DND-41 (cell line): Measurements from ENCODE around the gene TCF12.

Source experiments
- ATAC-seq: fragments of 200-7000 bp; cut with Tn5 transposase; 3 replicates; pipeline ENCODE4 v1.9.1; 2021; ENCODE audit warnings: low read depth; ENCODE audit not compliant: insufficient read depth
- DNase-seq: peaks from one replicate; pipeline ENCODE4 v3.0.0-alpha.2; 2020
- H2AFZ ChIP-seq: 2 replicates; pipeline ENCODE4 v1.6.0; 2012; ENCODE audit warnings: low read depth, low read length
- H3K27ac ChIP-seq: 2 replicates; pipeline ENCODE4 v1.5.1; 2012; ENCODE audit warnings: low read length, inconsistent platforms
- H3K27me3 ChIP-seq: fragments of 200-600 bp; sonication (generic); 2 replicates; pipeline ENCODE4 v1.6.0; 2012; ENCODE audit warnings: low read length, mild to moderate bottlenecking, inconsistent platforms; ENCODE audit not compliant: insufficient read depth, poor library complexity
- H3K36me3 ChIP-seq: 2 replicates; pipeline ENCODE4 v1.5.1; 2012; ENCODE audit warnings: low read length, inconsistent platforms; ENCODE audit not compliant: insufficient read depth
- H3K4me1 ChIP-seq: 2 replicates; pipeline ENCODE4 v1.5.1; 2012; ENCODE audit warnings: mild to moderate bottlenecking, low read length; ENCODE audit not compliant: insufficient read depth
- H3K4me2 ChIP-seq: 2 replicates; pipeline ENCODE4 v1.6.0; 2012; ENCODE audit warnings: mild to moderate bottlenecking, moderate library complexity, low read length, inconsistent platforms; ENCODE audit not compliant: insufficient read depth
- H3K4me3 ChIP-seq, 2 experiments: fragments of 200-600 bp in 1 of 2; shearing (Covaris generic) in 1 of 2; 2 replicates each; pipeline ENCODE4 v1.5.1; 2012 to 2016; ENCODE audit warnings: inconsistent platforms in 2 of 2, low read length in 2 of 2, mild to moderate bottlenecking in 2 of 2, low read depth in 1 of 2, moderate library complexity in 1 of 2
- H3K79me2 ChIP-seq: 2 replicates; pipeline ENCODE4 v1.6.0; 2012; ENCODE audit warnings: low read length, inconsistent platforms; ENCODE audit not compliant: insufficient read depth
- H3K9ac ChIP-seq: 2 replicates; pipeline ENCODE4 v1.6.0; 2012; ENCODE audit warnings: low read depth, mild to moderate bottlenecking, inconsistent platforms, low read length, moderate library complexity
- H3K9me3 ChIP-seq: 2 replicates; pipeline ENCODE4 v1.5.1; 2012; ENCODE audit warnings: low read length, moderate library complexity, mild to moderate bottlenecking, inconsistent platforms; ENCODE audit not compliant: insufficient read depth, severe bottlenecking
- H4K20me1 ChIP-seq: 2 replicates; pipeline ENCODE4 v1.6.0; 2012; ENCODE audit warnings: low read length; ENCODE audit not compliant: insufficient read depth
- CTCF ChIP-seq: IDR thresholded peaks from 2 replicates; pipeline ENCODE4 v1.5.1; 2012; ENCODE audit warnings: borderline replicate concordance, low read length, moderate library complexity, mild to moderate bottlenecking; ENCODE audit not compliant: poor library complexity, severe bottlenecking; ENCODE audit errors: extremely low read depth
- EZH2 ChIP-seq: IDR thresholded peaks from 3 replicates; pipeline ENCODE4 v1.6.1; 2012; ENCODE audit warnings: borderline replicate concordance, low read depth, mild to moderate bottlenecking, moderate library complexity, low read length, inconsistent platforms; ENCODE audit not compliant: severe bottlenecking

TCF12 gene

GRCh38 chr15:57255751-57256341 lies 337.4 kb downstream of the TCF12 start:
- Histone ChIP-seq H3K36me3 (peaks cover 56% of the 10 kb centered on the region), H4K20me1 (no peaks in the 10 kb centered on the region), H3K79me2 (no peaks in the 10 kb centered on the region), H3K27ac (no peak overlapping the region), H2AFZ (no peak overlapping the region), H3K4me2 (no peak overlapping the region), H3K4me3 (no peak overlapping the region), H3K27me3 (no peaks in the 10 kb centered on the region), H3K4me1 (no peaks in the 10 kb centered on the region), H3K9ac (no peak overlapping the region), H3K9me3 (no peaks in the 10 kb centered on the region)
- TF ChIP-seq CTCF (no peak), EZH2 (no peak)
- DNase-seq (no peak), ATAC-seq (no peak)

- no peaks in the 10 kb centered on the region for H4K20me1 ChIP-seq
- no peak overlapping the region for H3K9ac ChIP-seq
- H2AFZ ChIP-seq, result no peak overlapping the region
- no peak for ATAC-seq
- H3K27me3 ChIP-seq, result no peaks in the 10 kb centered on the region
- no peak overlapping the region for H3K4me3 ChIP-seq
- peaks cover 57% of the 10 kb centered on the region for H3K36me3 ChIP-seq
- H3K27ac ChIP-seq, result no peak overlapping the region
- TF ChIP-seq CTCF, result no peak
- TF ChIP-seq EZH2, result no peak
- H3K9me3 ChIP-seq, result no peaks in the 10 kb centered on the region
- H3K4me1 ChIP-seq, result no peaks in the 10 kb centered on the region
- H3K4me2 ChIP-seq, result no peak overlapping the region
- DNase-seq, result no peak
- no peaks in the 10 kb centered on the region for H3K79me2 ChIP-seq
Measured at GRCh38 chr15:57256939-57257338, 338.5 kb downstream of the TCF12 start.

- no peak overlapping the region for H3K9ac ChIP-seq
- no peaks in the 10 kb centered on the region for H3K9me3 ChIP-seq
- H3K27ac ChIP-seq, result no peak overlapping the region
- no peak overlapping the region for H3K4me3 ChIP-seq
- H3K36me3 ChIP-seq, result peaks cover 59% of the 10 kb centered on the region
- no peaks in the 10 kb centered on the region for H3K27me3 ChIP-seq
- DNase-seq (no peak), ATAC-seq (no peak)
- no peak overlapping the region for H2AFZ ChIP-seq
- H3K79me2 ChIP-seq, result no peaks in the 10 kb centered on the region
- H4K20me1 ChIP-seq, result no peaks in the 10 kb centered on the region
- H3K4me2 ChIP-seq, result no peak overlapping the region
- no peaks in the 10 kb centered on the region for H3K4me1 ChIP-seq
- TF ChIP-seq CTCF (no peak), EZH2 (no peak)
Measured at GRCh38 chr15:57259568-57260040, 341.2 kb downstream of the TCF12 start.

- Histone ChIP-seq H2AFZ (no peak overlapping the region), H3K4me2 (no peak overlapping the region), H3K79me2 (0 out of 2 replicates have a peak, but pooled peaks cover 5% of the 10 kb centered on the region), H4K20me1 (no peaks in the 10 kb centered on the region), H3K9me3 (no peaks in the 10 kb centered on the region), H3K27ac (no peak overlapping the region), H3K27me3 (no peaks in the 10 kb centered on the region), H3K4me1 (no peaks in the 10 kb centered on the region), H3K4me3 (no peak overlapping the region), H3K9ac (no peak overlapping the region), H3K36me3 (peaks cover 71% of the 10 kb centered on the region)
- ATAC-seq, result no peak
- TF ChIP-seq CTCF (no peak), EZH2 (no peak)
- DNase-seq, result no peak
Measured at GRCh38 chr15:57263520-57263919, 345.1 kb downstream of the TCF12 start.
